Duodenal mucosa (tissue), 2 donors: ENCODE measurements around the gene TLE4.
"Not testable (repeated sequence)": the region's sequence is repeated elsewhere in the genome, so short reads cannot be mapped to it uniquely, and the experiment has no call there.

ENCODE experiments used
- H3K27ac ChIP-seq: one replicate; pipeline ENCODE4 v1.7.0; 2013; ENCODE audit warnings: low read depth, low read length
- H3K27me3 ChIP-seq, 2 donors: one replicate each; pipeline ENCODE4 v1.7.0; 2013; ENCODE audit warnings: low read length in 2 of 2, control low read depth in 1 of 2; ENCODE audit not compliant: insufficient read depth in 2 of 2, control insufficient read depth in 1 of 2
- H3K36me3 ChIP-seq, 2 donors: one replicate each; pipeline ENCODE4 v1.7.0; 2013; ENCODE audit warnings: low read length in 2 of 2, control low read depth in 1 of 2; ENCODE audit not compliant: insufficient read depth in 2 of 2, control insufficient read depth in 1 of 2
- H3K4me1 ChIP-seq, 2 donors: one replicate each; pipeline ENCODE4 v1.7.0; 2013; ENCODE audit warnings: low read length in 2 of 2, control low read depth in 1 of 2; ENCODE audit not compliant: insufficient read depth in 2 of 2, control insufficient read depth in 1 of 2
- H3K4me3 ChIP-seq, 2 donors: one replicate each; pipeline ENCODE4 v1.7.0; 2013; ENCODE audit warnings: low read length in 2 of 2, low read depth in 1 of 2
- H3K9ac ChIP-seq, 2 donors: one replicate each; pipeline ENCODE4 v1.7.0; 2013; ENCODE audit warnings: low read length in 2 of 2, low read depth in 1 of 2
- H3K9me3 ChIP-seq, 2 donors: one replicate each; pipeline ENCODE4 v1.7.0; 2013; ENCODE audit warnings: low read length in 2 of 2, control low read depth in 1 of 2; ENCODE audit not compliant: control insufficient read depth in 1 of 2

Gene TLE4

DNA sequence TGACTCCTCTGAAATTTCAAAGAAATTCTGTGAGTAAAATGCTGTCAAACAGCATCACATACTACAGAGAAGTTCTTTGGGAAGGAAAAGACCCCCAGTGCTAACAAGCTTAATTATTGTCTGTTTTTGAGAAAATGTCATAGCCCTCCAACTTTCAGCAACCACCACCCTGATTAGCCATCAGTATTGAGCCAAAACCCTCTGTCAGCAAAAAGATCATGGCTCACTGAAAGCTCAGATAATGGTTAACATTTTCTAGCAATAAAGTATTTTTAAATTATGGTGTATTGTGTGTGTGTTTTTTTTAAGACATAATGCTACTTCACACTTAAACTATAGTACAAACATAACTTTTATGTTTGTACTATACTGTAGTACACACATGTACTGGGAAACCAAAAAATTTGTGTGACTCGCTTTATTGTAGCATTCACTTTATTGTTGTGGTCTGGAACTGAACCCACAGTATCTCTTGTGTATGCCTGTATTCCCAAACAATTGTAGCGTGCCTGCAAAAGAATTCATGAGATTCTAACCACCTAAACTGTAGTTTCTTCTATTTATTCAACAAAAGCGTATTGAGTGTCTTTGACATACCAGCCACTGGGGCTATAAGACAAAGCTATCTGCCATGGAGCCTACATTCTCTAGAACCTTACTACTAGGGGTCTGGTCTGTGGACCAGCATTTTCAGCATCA, 31.6 kb downstream of the TLE4 start:
- H3K9me3 ChIP-seq = peaks cover 0 to 5% of the 10 kb centered on the region in 2 donors
- no peak overlapping the region for H3K4me3 ChIP-seq
- H3K27ac ChIP-seq = no peak overlapping the region
- no peaks in the 10 kb centered on the region for H3K36me3 ChIP-seq
- no peak overlapping the region for H3K9ac ChIP-seq
- no peaks in the 10 kb centered on the region for H3K27me3 ChIP-seq
- H3K4me1 ChIP-seq = no peaks in the 10 kb centered on the region

DNA sequence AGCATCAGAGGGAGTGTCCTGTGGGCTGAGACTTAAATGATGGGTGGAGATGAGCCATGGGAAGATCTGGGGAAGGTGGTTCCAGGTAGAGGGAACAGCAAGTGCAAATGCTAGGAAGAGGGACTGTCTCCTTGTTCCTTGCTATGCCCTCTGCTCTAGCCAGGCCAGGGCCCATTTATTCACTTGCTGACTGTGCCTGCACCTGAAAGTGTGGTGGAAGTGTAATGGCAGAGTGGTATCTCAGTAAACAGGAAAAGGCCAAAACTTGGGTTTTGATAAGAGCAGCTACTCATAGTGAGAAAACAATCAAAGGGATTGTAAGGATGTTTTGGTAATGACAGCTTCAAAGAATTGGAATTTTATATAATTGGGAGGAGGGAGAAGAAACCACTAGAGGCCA, 32.4 kb downstream of the TLE4 start:
- Histone ChIP-seq H3K4me3 (no peak overlapping the region), H3K4me1 (no peaks in the 10 kb centered on the region), H3K9me3 (peaks cover 0 to 5% of the 10 kb centered on the region in 2 donors), H3K27ac (no peak overlapping the region), H3K27me3 (no peaks in the 10 kb centered on the region), H3K36me3 (no peaks in the 10 kb centered on the region), H3K9ac (no peak overlapping the region)

DNA sequence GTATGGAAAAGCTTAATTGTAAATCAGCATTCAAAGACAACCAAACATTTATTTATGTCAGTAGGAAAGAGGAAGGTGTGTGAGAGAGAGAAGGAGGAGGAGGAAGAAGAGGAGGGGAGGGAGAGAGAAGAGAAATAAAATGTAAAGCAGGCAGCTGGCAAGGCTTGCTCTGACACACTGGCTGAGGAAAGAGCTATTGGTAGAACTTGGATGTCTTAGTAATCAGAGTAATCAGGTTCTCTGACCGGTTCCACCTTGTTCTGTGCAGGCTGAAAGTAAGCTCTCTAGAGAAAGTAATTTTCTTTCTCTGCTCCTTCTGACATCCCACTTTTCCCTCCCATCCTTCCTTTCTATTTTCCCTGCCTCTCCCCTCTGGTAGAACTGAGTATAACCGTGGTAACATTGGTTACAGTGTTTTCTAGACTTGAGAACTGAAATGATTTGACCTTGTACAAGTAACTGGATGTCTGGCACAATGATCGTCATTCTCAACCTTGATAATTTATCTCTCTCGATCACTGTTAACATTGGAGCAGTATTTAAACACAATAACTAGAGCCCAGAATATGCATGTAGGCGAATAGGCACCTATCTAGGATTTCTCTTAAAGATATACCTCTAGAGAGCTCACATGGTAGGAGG, 33.3 kb downstream of the TLE4 start:
- no peak overlapping the region for H3K27ac ChIP-seq
- no peaks in the 10 kb centered on the region for H3K4me1 ChIP-seq
- no peak overlapping the region for H3K9ac ChIP-seq
- no peaks in the 10 kb centered on the region for H3K27me3 ChIP-seq
- no peak overlapping the region for H3K4me3 ChIP-seq
- peaks cover 0 to 5% of the 10 kb centered on the region in 2 donors for H3K9me3 ChIP-seq
- H3K36me3 ChIP-seq = no peaks in the 10 kb centered on the region

DNA sequence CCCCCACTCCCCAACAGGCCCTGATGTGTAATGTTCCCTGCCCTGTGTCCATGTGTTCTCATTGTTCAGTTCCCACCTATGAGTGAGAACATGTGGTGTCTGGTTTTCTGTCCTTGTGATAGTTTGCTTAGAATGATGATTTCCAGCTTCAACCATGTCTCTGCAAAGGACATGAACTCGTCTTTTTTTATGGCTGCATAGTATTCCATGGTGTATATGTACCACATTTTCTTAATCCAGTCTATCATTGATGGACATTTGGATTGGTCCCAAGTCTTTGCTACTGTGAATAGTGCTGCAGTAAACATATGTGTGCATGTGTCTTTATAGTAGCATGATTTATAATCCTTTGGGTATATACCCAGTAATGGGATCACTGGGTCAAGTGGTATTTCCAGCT, 34.8 kb downstream of the TLE4 start:
- not testable (repeated sequence) for H3K4me1 ChIP-seq, H3K9ac ChIP-seq, H3K4me3 ChIP-seq, H3K27me3 ChIP-seq, H3K27ac ChIP-seq, H3K9me3 ChIP-seq, H3K36me3 ChIP-seq

DNA sequence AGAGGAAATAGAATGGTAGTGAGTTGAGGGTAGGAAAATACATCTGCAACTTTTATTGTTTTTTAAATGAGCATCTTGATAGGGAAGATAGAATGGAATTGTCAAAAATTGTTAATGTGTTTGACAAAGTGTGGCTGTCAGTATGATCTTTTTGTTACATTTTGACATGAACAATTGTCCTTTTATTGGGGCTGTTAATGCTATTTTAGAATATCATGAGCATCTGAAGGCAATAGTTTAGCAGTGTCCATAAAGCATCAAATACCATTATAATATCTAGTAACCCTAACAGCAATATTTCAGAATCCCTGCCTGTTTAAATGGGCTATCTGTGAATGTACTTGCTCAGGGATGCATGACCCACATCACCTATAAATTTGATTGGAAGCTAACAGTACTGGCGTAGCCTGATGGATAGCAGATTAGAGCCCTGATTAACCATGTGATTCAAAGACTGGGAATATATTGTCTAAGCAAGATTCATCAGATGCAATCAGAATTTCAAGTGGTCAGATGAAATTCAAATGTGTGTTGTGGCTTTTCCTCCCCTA, 37.8 kb downstream of the TLE4 start:
- Histone ChIP-seq H3K4me3 (no peak overlapping the region), H3K4me1 (peaks cover 6 to 8% of the 10 kb centered on the region in 2 donors), H3K36me3 (no peaks in the 10 kb centered on the region), H3K9me3 (no peaks in the 10 kb centered on the region), H3K27ac (no peak overlapping the region), H3K27me3 (no peaks in the 10 kb centered on the region), H3K9ac (no peak overlapping the region)

DNA sequence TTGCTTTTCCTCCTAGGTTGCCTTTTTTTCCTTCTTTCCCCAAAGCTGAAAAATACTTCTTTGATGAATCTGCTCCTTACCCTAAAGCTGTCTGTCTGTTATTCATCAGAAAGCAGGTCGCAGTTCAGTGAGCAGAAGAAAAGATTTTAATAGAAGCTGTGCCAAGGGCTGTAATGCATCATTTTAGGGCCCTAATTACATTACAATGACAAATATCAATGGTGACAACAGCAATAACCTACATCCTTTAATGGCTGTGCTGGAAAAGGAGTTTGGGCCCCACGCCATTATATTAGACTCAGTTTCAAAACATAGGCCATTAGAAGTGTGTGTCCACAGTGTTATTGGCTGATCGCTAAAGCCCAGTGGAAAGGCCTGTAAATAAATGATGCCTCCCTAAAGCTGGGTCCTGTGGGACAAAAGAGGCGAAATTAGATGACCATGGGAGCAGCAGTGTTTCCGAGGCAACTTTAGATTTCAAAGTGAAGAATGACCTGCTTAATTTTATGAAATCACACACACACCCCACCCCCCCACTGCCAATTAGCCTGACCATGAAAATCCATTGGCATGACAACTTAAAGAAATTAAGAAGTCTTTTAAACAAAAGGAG, 38.4 kb downstream of the TLE4 start:
- H3K36me3 ChIP-seq = no peaks in the 10 kb centered on the region
- H3K27me3 ChIP-seq = no peaks in the 10 kb centered on the region
- no peaks in the 10 kb centered on the region for H3K9me3 ChIP-seq
- no peak overlapping the region for H3K27ac ChIP-seq
- H3K4me1 ChIP-seq = peaks cover 6 to 8% of the 10 kb centered on the region in 2 donors
- no peak overlapping the region for H3K9ac ChIP-seq
- H3K4me3 ChIP-seq = no peak overlapping the region

DNA sequence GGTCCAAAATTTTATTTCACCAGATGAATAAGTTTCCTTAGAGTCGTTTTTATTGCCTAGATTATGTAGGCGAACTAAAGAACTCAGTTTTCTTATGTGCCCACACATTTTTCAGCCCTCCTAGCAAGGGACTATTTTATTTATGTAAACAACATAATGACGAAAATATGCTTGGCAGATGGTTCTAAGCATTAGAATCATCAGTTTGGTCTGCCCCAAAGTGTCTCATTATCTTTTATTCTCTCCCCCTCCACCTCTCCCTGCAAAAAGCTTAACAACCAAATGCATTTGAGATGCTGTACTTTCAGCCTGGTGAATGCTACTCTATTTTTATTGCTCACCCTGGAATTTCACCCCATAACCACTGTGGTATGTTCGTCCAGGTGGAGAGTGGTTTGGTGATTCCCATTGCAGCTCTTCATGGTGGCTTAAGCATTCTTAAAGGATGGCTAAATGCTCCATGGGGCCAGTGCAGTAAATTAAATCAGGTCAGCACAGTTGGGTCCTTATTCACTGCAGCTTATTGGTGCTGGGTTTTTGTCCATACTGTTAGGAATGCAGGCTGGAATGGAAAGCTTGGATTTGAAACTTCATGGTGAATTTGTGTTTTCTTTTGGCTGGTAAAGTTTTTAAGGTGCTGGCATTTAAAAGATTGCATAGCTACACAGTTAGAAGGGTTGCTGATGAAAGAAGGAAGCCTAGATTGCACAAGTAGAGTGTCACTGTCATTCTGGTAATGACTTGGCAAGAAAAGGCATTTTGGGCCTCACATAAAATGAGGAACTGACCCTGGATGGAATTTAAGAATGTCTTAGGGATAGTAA, 39.2 kb downstream of the TLE4 start:
- Histone ChIP-seq H3K9me3 (no peaks in the 10 kb centered on the region), H3K4me1 (peaks cover 6 to 8% of the 10 kb centered on the region in 2 donors), H3K27me3 (no peaks in the 10 kb centered on the region), H3K36me3 (no peaks in the 10 kb centered on the region), H3K27ac (no peak overlapping the region), H3K9ac (no peak overlapping the region), H3K4me3 (no peak overlapping the region)

DNA sequence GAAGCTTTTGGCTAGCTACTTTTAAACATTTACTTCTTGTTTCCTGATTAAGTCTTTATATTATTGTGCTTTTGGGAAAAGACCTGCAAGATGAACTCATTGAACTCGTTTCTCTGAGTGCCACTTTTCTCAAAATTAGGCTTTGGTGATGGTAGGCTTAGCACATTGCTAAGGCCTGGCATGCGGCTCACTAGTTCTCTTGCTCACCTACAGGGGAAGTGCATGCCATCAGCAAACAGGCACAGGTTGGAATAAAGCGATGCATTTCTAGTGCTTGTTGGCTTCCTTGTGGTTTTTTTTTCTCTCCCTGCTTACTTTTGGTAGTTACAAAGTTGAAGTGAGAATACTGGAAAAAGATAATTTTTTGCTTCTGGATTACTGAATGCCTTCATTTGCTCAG, 41.4 kb downstream of the TLE4 start:
- Histone ChIP-seq H3K27ac (no peak overlapping the region), H3K4me1 (peaks cover 8 to 20% of the 10 kb centered on the region in 2 donors), H3K9ac (no peak overlapping the region), H3K9me3 (no peaks in the 10 kb centered on the region), H3K27me3 (no peaks in the 10 kb centered on the region), H3K4me3 (no peak overlapping the region), H3K36me3 (no peaks in the 10 kb centered on the region)

DNA sequence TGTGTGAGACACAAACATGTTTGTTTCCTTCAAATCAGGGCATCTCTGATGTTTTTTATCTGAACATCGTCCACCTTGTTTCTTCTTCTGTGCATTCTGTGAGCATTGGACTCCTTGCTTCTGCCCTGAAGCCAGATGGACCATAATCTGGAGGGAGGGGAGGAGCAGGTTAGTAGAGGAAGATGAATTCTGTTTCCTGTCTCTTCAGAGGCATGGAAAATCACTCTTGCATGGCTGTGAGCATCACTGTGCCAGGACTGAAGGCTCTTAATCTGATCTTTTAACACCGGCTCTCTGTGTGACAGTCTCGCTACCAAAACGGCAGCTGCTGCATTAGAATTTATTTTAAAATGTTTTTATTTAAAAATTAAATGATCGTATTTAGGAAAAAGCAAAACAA, 43.3 kb downstream of the TLE4 start:
- Histone ChIP-seq H3K4me1 (peaks cover 8 to 22% of the 10 kb centered on the region in 2 donors), H3K9me3 (no peaks in the 10 kb centered on the region), H3K4me3 (no peak overlapping the region), H3K36me3 (no peaks in the 10 kb centered on the region), H3K9ac (no peak overlapping the region), H3K27me3 (no peaks in the 10 kb centered on the region), H3K27ac (no peak overlapping the region)
